Stimulated activated CD8-positive, alpha-beta memory T cell treated with anti-CD3 and anti-CD28 coated beads, Interleukin-15, amount 100 ng/mL, for 48 hours (primary cell): ENCODE measurements around the gene WNK2.

Experiments
- DNase-seq, 2 donors: peaks; one replicate each; pipeline ENCODE4 v3.0.0-alpha.2; 2020; ENCODE audit warnings: low read depth in 2 of 2

Gene WNK2

GRCh38 chr9:93266521-93267001 is 82.6 kb downstream of the WNK2 start:
- no peak for DNase-seq

GRCh38 chr9:93267091-93267541 is 83.2 kb downstream of the WNK2 start:
- DNase-seq: no peak

GRCh38 chr9:93267681-93268505 is 84.0 kb downstream of the WNK2 start:
- no peak for DNase-seq

- peak in 1 of 2 donors; percentile 11 for DNase-seq
Observed at GRCh38 chr9:93268551-93269314, 84.8 kb downstream of the WNK2 start.

GRCh38 chr9:93270976-93271375 is 87.0 kb downstream of the WNK2 start:
- DNase-seq: no peak

GRCh38 chr9:93276973-93277372 is 93.0 kb downstream of the WNK2 start:
- no peak for DNase-seq

GRCh38 chr9:93278144-93278543 is 94.2 kb downstream of the WNK2 start:
- no peak for DNase-seq

- DNase-seq: no peak
Observed at GRCh38 chr9:93280661-93281259, 96.8 kb downstream of the WNK2 start.

GRCh38 chr9:93286252-93287188 is 102.6 kb downstream of the WNK2 start:
- DNase-seq: no peak

- DNase-seq: no peak
Observed at GRCh38 chr9:93287189-93287552, 103.2 kb downstream of the WNK2 start.

GRCh38 chr9:93287593-93287992 is 103.7 kb downstream of the WNK2 start:
- no peak for DNase-seq

GRCh38 chr9:93288341-93288740 is 104.4 kb downstream of the WNK2 start:
- no peak for DNase-seq

GRCh38 chr9:93288891-93289883 is 105.2 kb downstream of the WNK2 start:
- no peak for DNase-seq

- DNase-seq: no peak
Observed at GRCh38 chr9:93290495-93291434, 106.8 kb downstream of the WNK2 start.

GRCh38 chr9:93291536-93292287 is 107.8 kb downstream of the WNK2 start:
- DNase-seq: no peak

GRCh38 chr9:93292288-93292615 is 108.3 kb downstream of the WNK2 start:
- DNase-seq: no peak

- DNase-seq: no peak
Observed at GRCh38 chr9:93292664-93293328, 108.9 kb downstream of the WNK2 start.

- DNase-seq: no peak
Observed at GRCh38 chr9:93294011-93294410, 110.1 kb downstream of the WNK2 start.
